CD4-positive, CD25-positive, alpha-beta regulatory T cell (primary cell): Measurements from ENCODE around the gene SUSD1. TPM values are rescaled to one million over a fixed set of nuclear protein-coding genes. Genes with fewer than 3 reads are reported as not detected.
A peak's percentile ranks its signal among the peaks of the same experiment; 100 is the strongest.

Experiments
- ATAC-seq, 2 donors: fragments of 150-1000 bp; cut with Tn5 transposase; one replicate each; pipeline ENCODE4 v1.10.0; 2021; ENCODE audit warnings: low read depth in 2 of 2, moderate number of reproducible peaks in 2 of 2, moderate library complexity in 1 of 2
- DNase-seq, 3 donors: peaks; one replicate each; pipeline versions ENCODE4 v3.0.0 to v3.0.0-alpha.2; 2012 to 2022; ENCODE audit warnings: mixed read lengths in 1 of 3
- H3K27ac ChIP-seq: one replicate; pipeline ENCODE4 v1.7.0; 2013; ENCODE audit warnings: mild to moderate bottlenecking, low read length; ENCODE audit not compliant: insufficient read depth, poor library complexity, severe bottlenecking
- H3K27me3 ChIP-seq: one replicate; pipeline ENCODE4 v1.7.0; 2013; ENCODE audit warnings: low read length; ENCODE audit not compliant: control insufficient read depth, insufficient read depth
- H3K36me3 ChIP-seq: one replicate; pipeline ENCODE4 v1.7.0; 2013; ENCODE audit warnings: mild to moderate bottlenecking, low read length, moderate library complexity; ENCODE audit not compliant: control insufficient read depth, insufficient read depth
- H3K4me1 ChIP-seq: 2 replicates; pipeline ENCODE4 v1.7.0; 2013; ENCODE audit warnings: mild to moderate bottlenecking, low read length; ENCODE audit not compliant: insufficient read depth, control insufficient read depth, poor library complexity, severe bottlenecking
- H3K4me3 ChIP-seq: one replicate; pipeline ENCODE4 v1.7.0; 2013; ENCODE audit warnings: low read depth, mild to moderate bottlenecking, low read length, moderate library complexity
- H3K9me3 ChIP-seq, 2 experiments: 1 replicate in 1 of 2; 2 replicates in 1 of 2; pipeline ENCODE4 v1.7.0; 2013; ENCODE audit warnings: low read length in 2 of 2, mild to moderate bottlenecking in 1 of 2, moderate library complexity in 1 of 2; ENCODE audit not compliant: control insufficient read depth in 2 of 2
- H3K27ac Mint-ChIP-seq, 3 donors: one replicate each; pipeline ENCODE4 v1.8.0; 2020 to 2022; ENCODE audit warnings: mild to moderate bottlenecking in 3 of 3, mixed read lengths in 3 of 3, moderate library complexity in 2 of 3
- H3K27me3 Mint-ChIP-seq: one replicate; pipeline ENCODE4 v1.8.0; 2022; ENCODE audit warnings: mild to moderate bottlenecking, mixed read lengths
- H3K36me3 Mint-ChIP-seq: one replicate; pipeline ENCODE4 v1.8.0; 2020; ENCODE audit warnings: mixed read lengths
- H3K4me1 Mint-ChIP-seq, 4 donors: one replicate each; pipeline ENCODE4 v1.8.0; 2020 to 2022; ENCODE audit warnings: mixed read lengths in 4 of 4, mild to moderate bottlenecking in 1 of 4
- H3K4me3 Mint-ChIP-seq, 4 donors: one replicate each; pipeline ENCODE4 v1.8.0; 2020 to 2022; ENCODE audit warnings: mild to moderate bottlenecking in 4 of 4, mixed read lengths in 4 of 4, moderate library complexity in 3 of 4
- H3K9me3 Mint-ChIP-seq, 7 donors: one replicate each; pipeline ENCODE4 v1.8.0; 2020 to 2022; ENCODE audit warnings: mixed read lengths in 7 of 7, mild to moderate bottlenecking in 3 of 7, moderate library complexity in 2 of 7
- polyA plus RNA-seq, 4 donors: library from polyadenylated mRNA; unstranded; fragments of 300-500 nt; fragmentation: Illumina TruSeq; gene quantifications; one replicate each; pipeline ENCODE4 v1.2.3, GENCODE V29; 2021
- total RNA-seq: library from RNA; stranded (reverse); gene quantifications from one replicate; pipeline ENCODE4 v1.2.3, GENCODE V29; 2022

The SUSD1 gene
- total and polyA plus RNA-seq, 5 donors from 2014 or later, result 3.2 to 9.7 (median 7.0) TPM

DNA sequence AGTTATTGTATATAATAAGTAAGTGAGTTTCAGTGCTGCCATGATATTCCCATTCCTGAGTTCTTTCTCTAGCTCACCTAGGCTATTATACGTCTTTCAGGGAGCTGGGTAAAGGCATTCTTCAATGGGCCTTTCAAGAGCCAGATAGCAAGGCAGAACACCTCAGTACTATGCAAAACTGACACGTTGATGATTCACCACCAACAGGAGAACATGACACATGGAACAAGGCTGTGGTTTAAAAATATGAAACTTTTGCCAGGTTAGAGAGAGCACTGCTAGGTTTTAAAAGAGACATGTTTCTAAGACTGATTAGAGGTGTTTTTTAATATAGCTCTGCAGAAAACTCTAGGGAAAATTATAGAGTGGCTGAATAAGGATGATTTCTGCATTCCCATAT lies 182.6 kb downstream of the SUSD1 start:
- peaks cover 6% of the 10 kb centered on the region for H3K27me3 Mint-ChIP-seq

DNA sequence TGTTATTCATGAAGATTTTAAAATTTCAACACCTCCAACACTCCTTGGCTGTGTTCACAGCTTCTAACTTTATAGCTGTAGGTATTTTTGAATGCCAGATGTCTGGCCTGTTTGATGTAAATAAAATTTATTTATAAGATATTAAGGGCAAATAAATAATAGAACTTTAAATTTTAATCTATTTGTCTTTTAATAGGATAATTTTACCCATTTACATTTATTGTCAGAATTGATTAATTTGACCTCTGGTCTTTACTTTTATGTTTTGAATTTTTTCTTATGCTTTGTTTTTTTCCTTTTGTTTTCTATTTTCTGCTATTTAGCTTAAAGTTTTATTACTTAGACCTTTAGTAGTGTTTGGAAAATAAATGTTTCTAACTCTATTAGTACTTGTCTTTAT lies 183.9 kb downstream of the SUSD1 start:
- H3K27me3 ChIP-seq, result no peaks in the 10 kb centered on the region
- peaks cover under 1% of the 10 kb centered on the region for H3K4me1 ChIP-seq
- peaks cover 6% of the 10 kb centered on the region for H3K27me3 Mint-ChIP-seq
- no peak overlapping the region for H3K4me3 Mint-ChIP-seq
- H3K27ac ChIP-seq, result no peak overlapping the region
- H3K36me3 ChIP-seq, result no peaks in the 10 kb centered on the region
- peaks cover 0 to 3% (median 0%) of the 10 kb centered on the region in 7 donors for H3K9me3 Mint-ChIP-seq
- ATAC-seq (no peak), DNase-seq (no peak)
- no peak overlapping the region for H3K4me3 ChIP-seq
- H3K4me1 Mint-ChIP-seq, result peaks cover 8 to 37% (median 17%) of the 10 kb centered on the region in 4 donors
- peaks cover 0 to 3% of the 10 kb centered on the region in 2 experiments for H3K9me3 ChIP-seq
- peaks cover 5% of the 10 kb centered on the region for H3K36me3 Mint-ChIP-seq
- H3K27ac Mint-ChIP-seq, result no peak overlapping the region

More for the DNA sequence above, 182.6 kb downstream of the SUSD1 start:
- H3K4me3 ChIP-seq, result no peak overlapping the region
- H3K27me3 ChIP-seq, result no peaks in the 10 kb centered on the region
- Mint-ChIP-seq H3K4me1 (peaks cover 6 to 30% (median 16%) of the 10 kb centered on the region in 4 donors), H3K27ac (no peak overlapping the region), H3K9me3 (peaks cover 0 to 3% (median 0%) of the 10 kb centered on the region in 7 donors), H3K36me3 (peaks cover 5% of the 10 kb centered on the region), H3K4me3 (no peak overlapping the region)
- ATAC-seq (peak; percentile 90 to 93), DNase-seq (peak in 1 of 3 donors; percentile 34)
- peaks cover 0 to 3% of the 10 kb centered on the region in 2 experiments for H3K9me3 ChIP-seq
- H3K36me3 ChIP-seq, result no peaks in the 10 kb centered on the region
- H3K27ac ChIP-seq, result no peak overlapping the region
- H3K4me1 ChIP-seq, result no peaks in the 10 kb centered on the region

Other genes with a start within 250 kb of the SUSD1 start
- gene PTBP3, start 158.3 kb upstream of the SUSD1 start, total RNA-seq, result 144 TPM
- gene PTBP3, start 158.3 kb upstream of the SUSD1 start, polyA plus RNA-seq, result 10 to 100 TPM; 49.5 to 56.8 (median 52.8) TPM
- gene HSDL2, start 204.8 kb upstream of the SUSD1 start, total RNA-seq, result 15.3 TPM
- gene HSDL2, start 204.8 kb upstream of the SUSD1 start, polyA plus RNA-seq, result 10 to 100 TPM; 19.5 to 30.4 (median 23.2) TPM